Natural killer cell (primary cell): ENCODE measurements around the gene VPS13D. TPM values are rescaled to one million over a fixed set of nuclear protein-coding genes. Genes with fewer than 3 reads are reported as not detected.

Experiments
- ATAC-seq, 3 donors: fragments of 150-1000 bp in 2 of 3; fragments of 200-7000 bp in 1 of 3; cut with Tn5 transposase; 1 replicate in 1 of 3; 2 replicates in 2 of 3; pipeline ENCODE4 v1.10.0; 2021; ENCODE audit warnings: mild to moderate bottlenecking in 2 of 3, moderate library complexity in 2 of 3
- DNase-seq, 2 donors: peaks; one replicate each; pipeline versions ENCODE4 v3.0.0 to v3.0.0-alpha.2; 2013 to 2021; ENCODE audit warnings: mixed read lengths in 1 of 2
- H3K27ac ChIP-seq: one replicate; pipeline ENCODE4 v1.5.1; 2013; ENCODE audit warnings: mild to moderate bottlenecking, low read length
- H3K27me3 ChIP-seq: one replicate; pipeline ENCODE4 v1.6.1; 2013; ENCODE audit warnings: low read length; ENCODE audit not compliant: control insufficient read depth, insufficient read depth
- H3K36me3 ChIP-seq: one replicate; pipeline ENCODE4 v1.6.1; 2013; ENCODE audit warnings: low read length; ENCODE audit not compliant: control insufficient read depth, insufficient read depth
- H3K4me1 ChIP-seq: one replicate; pipeline ENCODE4 v1.6.1; 2013; ENCODE audit warnings: low read length; ENCODE audit not compliant: control insufficient read depth, insufficient read depth
- H3K4me3 ChIP-seq: one replicate; pipeline ENCODE4 v1.5.1; 2013; ENCODE audit warnings: low read length
- H3K9me3 ChIP-seq: one replicate; pipeline ENCODE4 v1.6.1; 2013; ENCODE audit warnings: low read length; ENCODE audit not compliant: control insufficient read depth, insufficient read depth
- H3K27ac Mint-ChIP-seq, 2 donors: one replicate each; pipeline ENCODE4 v1.8.0; 2022; ENCODE audit warnings: mild to moderate bottlenecking in 2 of 2, mixed read lengths in 2 of 2, moderate library complexity in 1 of 2
- H3K27me3 Mint-ChIP-seq, 2 donors: one replicate each; pipeline ENCODE4 v1.8.0; 2022; ENCODE audit warnings: low read depth in 2 of 2, mixed read lengths in 2 of 2
- H3K36me3 Mint-ChIP-seq: one replicate; pipeline ENCODE4 v1.8.0; 2022; ENCODE audit warnings: mixed read lengths
- H3K4me1 Mint-ChIP-seq, 2 donors: one replicate each; pipeline ENCODE4 v1.8.0; 2022; ENCODE audit warnings: mixed read lengths in 2 of 2
- H3K4me3 Mint-ChIP-seq: one replicate; pipeline ENCODE4 v1.8.0; 2022; ENCODE audit warnings: mild to moderate bottlenecking, moderate library complexity, mixed read lengths
- H3K9me3 Mint-ChIP-seq, 2 donors: one replicate each; pipeline ENCODE4 v1.8.0; 2022; ENCODE audit warnings: mixed read lengths in 2 of 2
- WGBS: methylation state at CpG from one replicate; pipeline ENCODE4 v1.1.7; 2013; ENCODE audit warnings: missing lambda C conversion rate; ENCODE audit not compliant: insufficient coverage; 5-methylcytosine and 5-hydroxymethylcytosine counted together
- intact Hi-C: fragments of 100-400 bp; cut with micrococcal nuclease; formaldehyde crosslinking; loops from one replicate; pipeline ENCODE4 v1.14.2; 2022
- total RNA-seq, 4 donors: library from RNA; stranded (reverse); fragments of 120-200 nt in 1 of 4; gene quantifications; one replicate each; pipeline versions ENCODE4 v1.2.3 to v1.2.4, GENCODE V29; 2013 to 2022
- TF ChIP-seq, protein P1 (sequence below): fragments of 200-600 bp; IDR thresholded peaks from one replicate; pipeline ENCODE4 v1.8.0; 2022; ENCODE audit warnings: antibody characterized with exemption

Gene VPS13D
- total RNA-seq, 3 donors from 2014 or later (not counting 1 experiment from before 2014, with no cell fraction given), result 66.3 to 94.0 (median 81.7) TPM

DNA sequence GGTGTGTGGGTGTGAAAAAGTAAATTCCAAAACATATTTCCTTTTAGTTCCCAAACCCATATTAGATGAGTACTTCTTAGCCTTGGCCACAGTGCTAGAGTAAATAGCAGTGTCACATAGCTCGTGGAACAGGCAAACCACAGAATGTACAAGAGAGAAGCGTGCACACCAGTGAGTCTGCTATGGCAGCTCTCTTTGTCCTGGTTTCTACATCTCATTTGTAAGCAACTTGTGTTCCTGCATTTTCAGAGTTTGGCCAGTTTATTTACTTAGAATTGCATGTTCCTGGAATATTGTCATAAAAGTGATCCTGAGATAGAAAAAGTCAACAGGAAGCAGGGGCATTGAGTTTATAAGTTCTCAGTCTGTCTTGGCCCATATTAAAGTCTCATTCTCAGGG, 246.1 kb downstream of the VPS13D start:
- DNase-seq, result peak in 1 of 2 donors; percentile 42
- 11% methylated on average over 2 of the region's 2 CpGs for WGBS
- H3K4me3 Mint-ChIP-seq, result peak overlapping the region; percentile 45
- intact Hi-C loops, result no loop called here
- H3K27ac Mint-ChIP-seq, result peak overlapping the region; percentile 96 to 98
- Histone ChIP-seq H3K4me1 (peaks cover 78% of the 10 kb centered on the region), H3K4me3 (no peak overlapping the region), H3K27me3 (no peaks in the 10 kb centered on the region), H3K36me3 (no peaks in the 10 kb centered on the region), H3K27ac (no peak overlapping the region), H3K9me3 (no peaks in the 10 kb centered on the region)
- H3K36me3 Mint-ChIP-seq, result peaks cover 6% of the 10 kb centered on the region
- H3K4me1 Mint-ChIP-seq, result peaks cover 98 to 99% of the 10 kb centered on the region in 2 donors
- H3K27me3 Mint-ChIP-seq, result no peaks in the 10 kb centered on the region
- H3K9me3 Mint-ChIP-seq, result no peaks in the 10 kb centered on the region
- TF ChIP-seq, protein P1, sequence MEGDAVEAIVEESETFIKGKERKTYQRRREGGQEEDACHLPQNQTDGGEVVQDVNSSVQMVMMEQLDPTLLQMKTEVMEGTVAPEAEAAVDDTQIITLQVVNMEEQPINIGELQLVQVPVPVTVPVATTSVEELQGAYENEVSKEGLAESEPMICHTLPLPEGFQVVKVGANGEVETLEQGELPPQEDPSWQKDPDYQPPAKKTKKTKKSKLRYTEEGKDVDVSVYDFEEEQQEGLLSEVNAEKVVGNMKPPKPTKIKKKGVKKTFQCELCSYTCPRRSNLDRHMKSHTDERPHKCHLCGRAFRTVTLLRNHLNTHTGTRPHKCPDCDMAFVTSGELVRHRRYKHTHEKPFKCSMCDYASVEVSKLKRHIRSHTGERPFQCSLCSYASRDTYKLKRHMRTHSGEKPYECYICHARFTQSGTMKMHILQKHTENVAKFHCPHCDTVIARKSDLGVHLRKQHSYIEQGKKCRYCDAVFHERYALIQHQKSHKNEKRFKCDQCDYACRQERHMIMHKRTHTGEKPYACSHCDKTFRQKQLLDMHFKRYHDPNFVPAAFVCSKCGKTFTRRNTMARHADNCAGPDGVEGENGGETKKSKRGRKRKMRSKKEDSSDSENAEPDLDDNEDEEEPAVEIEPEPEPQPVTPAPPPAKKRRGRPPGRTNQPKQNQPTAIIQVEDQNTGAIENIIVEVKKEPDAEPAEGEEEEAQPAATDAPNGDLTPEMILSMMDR, result no peak
- peak; percentile 37 to 61 (median 56) for ATAC-seq

DNA sequence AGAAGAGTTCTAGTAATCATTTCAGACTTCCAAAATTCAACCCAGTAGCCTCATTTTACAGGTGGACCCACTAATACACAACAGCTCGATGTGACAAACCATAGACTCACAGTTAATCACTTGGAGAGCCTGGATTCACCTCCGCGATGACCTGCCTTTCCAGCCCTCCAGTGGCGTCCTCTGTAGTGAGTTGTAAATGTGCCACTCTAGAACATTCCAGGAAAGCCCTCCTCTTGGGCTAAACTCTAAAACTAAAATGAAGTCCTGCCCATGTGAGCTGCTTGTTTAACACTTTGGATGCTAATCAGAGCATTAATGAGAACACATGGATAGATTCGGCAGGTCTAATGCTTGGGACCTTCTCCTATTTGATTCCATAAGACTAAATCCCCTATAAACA, 247.5 kb downstream of the VPS13D start:
- H3K9me3 ChIP-seq, result no peaks in the 10 kb centered on the region
- H3K4me1 ChIP-seq, result peaks cover 80% of the 10 kb centered on the region
- no peak overlapping the region for H3K27ac ChIP-seq
- WGBS, result 96% methylated on average over 5 of the region's 5 CpGs
- H3K36me3 Mint-ChIP-seq, result peaks cover 6% of the 10 kb centered on the region
- TF ChIP-seq, protein P1, result no peak
- ATAC-seq, result no peak
- H3K9me3 Mint-ChIP-seq, result no peaks in the 10 kb centered on the region
- H3K27me3 Mint-ChIP-seq, result no peaks in the 10 kb centered on the region
- H3K4me3 ChIP-seq, result no peak overlapping the region
- H3K27me3 ChIP-seq, result no peaks in the 10 kb centered on the region
- peaks cover 92 to 94% of the 10 kb centered on the region in 2 donors for H3K4me1 Mint-ChIP-seq
- intact Hi-C loops, result no loop called here
- peak overlapping the region; percentile 96 to 98 for H3K27ac Mint-ChIP-seq
- DNase-seq, result no peak
- no peaks in the 10 kb centered on the region for H3K36me3 ChIP-seq
- peak overlapping the region; percentile 25 for H3K4me3 Mint-ChIP-seq

DNA sequence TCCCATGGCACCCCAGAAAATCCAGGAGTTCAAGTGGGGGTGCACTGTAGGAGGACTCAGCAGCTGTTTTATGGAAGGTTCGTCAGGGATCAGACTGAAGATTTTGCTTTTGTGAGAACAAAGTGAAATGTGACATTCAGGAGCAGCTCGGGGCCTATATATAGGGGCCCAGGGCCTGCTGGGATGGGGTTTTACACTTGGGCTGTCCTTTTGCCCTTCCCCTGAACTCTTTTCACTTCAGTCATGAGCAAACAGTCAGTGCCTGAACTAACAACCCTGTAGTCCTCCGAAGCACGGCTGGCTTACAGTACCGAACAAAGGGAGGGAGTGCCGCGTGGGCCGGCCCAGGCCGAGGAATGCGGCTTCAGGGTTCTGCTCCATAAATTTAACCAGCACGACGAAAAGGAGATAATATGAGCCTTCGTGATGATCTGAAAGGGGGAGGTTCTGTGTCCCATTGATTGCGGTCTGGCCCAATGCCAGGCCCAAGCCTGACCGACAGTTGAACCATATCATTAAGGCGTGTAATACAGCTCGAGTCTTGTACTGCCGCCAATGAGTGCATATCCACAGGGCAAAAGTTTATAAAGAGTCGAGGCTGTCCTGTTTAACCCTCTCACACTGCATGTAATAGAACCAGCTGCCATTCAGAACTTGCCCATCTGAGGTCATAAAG, 248.2 kb downstream of the VPS13D start:
- 64% methylated on average over 19 of the region's 19 CpGs for WGBS

More for the DNA sequence above, 248.2 kb downstream of the VPS13D start:
- Mint-ChIP-seq H3K36me3 (no peaks in the 10 kb centered on the region), H3K4me1 (peaks cover 85 to 86% of the 10 kb centered on the region in 2 donors), H3K27me3 (no peaks in the 10 kb centered on the region), H3K4me3 (peak overlapping the region; percentile 75), H3K27ac (peak overlapping the region; percentile 96 to 98), H3K9me3 (no peaks in the 10 kb centered on the region)
- no peaks in the 10 kb centered on the region for H3K9me3 ChIP-seq
- DNase-seq, result peak in 1 of 2 donors; percentile 42
- peak overlapping the region; percentile 41 for H3K27ac ChIP-seq
- intact Hi-C loops, result loop anchor here (1.0 to 2.0 kb wide), 2 partner anchors 44 to 141 kb away; partner anchors contain the start of gene DHRS3
- no peak overlapping the region for H3K4me3 ChIP-seq
- ATAC-seq, result peak in 2 of 3 donors; percentile 3 to 28
- H3K27me3 ChIP-seq, result no peaks in the 10 kb centered on the region
- H3K4me1 ChIP-seq, result peaks cover 72% of the 10 kb centered on the region
- TF ChIP-seq, protein P1, result no peak
- H3K36me3 ChIP-seq, result no peaks in the 10 kb centered on the region
